ENCODE data around the gene AFF1. TPM values are rescaled to one million over a fixed set of nuclear protein-coding genes. Genes with fewer than 3 reads are reported as not detected.

Gene AFF1
- total RNA-seq, 2 donors from 2014 or later: 42.8 to 57.0 TPM

GRCh38 chr4:87055311-87055710 is 120.5 kb downstream of the AFF1 start:
- Histone ChIP-seq H3K27ac (peak overlapping the region in 3 of 4 donors; percentile 3 to 71 (median 55)), H3K4me1 (peaks cover 80% of the 10 kb centered on the region), H3K4me3 (no peak overlapping the region), H3K27me3 (no peaks in the 10 kb centered on the region), H3K36me3 (replicated peaks in 1 of 2; ENCODE audit: insufficient read depth in 1 of 2, low read depth in 2 of 2) (no peaks in the 10 kb centered on the region), H3K9me3 (no peaks in the 10 kb centered on the region)
- 35 to 41% methylated on average over 2 of the region's 2 CpGs for WGBS, 2 donors
- intact Hi-C loops (cut with DNase I): no loop called here
- TF ChIP-seq CTCF (IDR thresholded peaks at IDR 0.05): no peak
- no peak for DNase-seq
- ATAC-seq: no peak

- Histone ChIP-seq H3K27ac (peak overlapping the region in 2 of 4 donors; percentile 29 to 39), H3K9me3 (no peaks in the 10 kb centered on the region), H3K4me1 (peaks cover 76% of the 10 kb centered on the region), H3K36me3 (replicated peaks in 1 of 2; ENCODE audit: insufficient read depth in 1 of 2, low read depth in 2 of 2) (no peaks in the 10 kb centered on the region), H3K27me3 (no peaks in the 10 kb centered on the region), H3K4me3 (no peak overlapping the region)
- WGBS, 2 donors: 57 to 61% methylated on average over 2 of the region's 2 CpGs
- TF ChIP-seq POLR2A (IDR thresholded peaks at IDR 0.05) (no peak), CTCF (IDR thresholded peaks at IDR 0.05) (no peak)
- intact Hi-C loops (cut with DNase I): no loop called here
- no peak for DNase-seq
- no peak for ATAC-seq
Measured at GRCh38 chr4:87056881-87057280, 122.1 kb downstream of the AFF1 start.

- intact Hi-C loops (cut with DNase I): no loop called here
- peaks cover 69% of the 10 kb centered on the region for H3K4me1 ChIP-seq
- no peaks in the 10 kb centered on the region for H3K36me3 ChIP-seq (replicated peaks in 1 of 2; ENCODE audit: insufficient read depth in 1 of 2, low read depth in 2 of 2)
- WGBS, 2 donors: 48 to 51% methylated on average over 6 of the region's 6 CpGs
- no peak for TF ChIP-seq CTCF (IDR thresholded peaks at IDR 0.05)
- TF ChIP-seq POLR2A (IDR thresholded peaks at IDR 0.05): no peak
- H3K4me3 ChIP-seq: no peak overlapping the region
- H3K9me3 ChIP-seq: no peaks in the 10 kb centered on the region
- ATAC-seq (no peak), DNase-seq (no peak)
- H3K27ac ChIP-seq: peak overlapping the region in 2 of 4 donors; percentile 29 to 39
- H3K27me3 ChIP-seq: no peaks in the 10 kb centered on the region
Measured at GRCh38 chr4:87057835-87058355, 123.1 kb downstream of the AFF1 start.

- Histone ChIP-seq H3K4me1 (peaks cover 62% of the 10 kb centered on the region), H3K27me3 (no peaks in the 10 kb centered on the region), H3K9me3 (no peaks in the 10 kb centered on the region), H3K36me3 (replicated peaks in 1 of 2; ENCODE audit: insufficient read depth in 1 of 2, low read depth in 2 of 2) (no peaks in the 10 kb centered on the region), H3K27ac (peak overlapping the region in 2 of 4 donors; percentile 29 to 39), H3K4me3 (no peak overlapping the region)
- WGBS, 2 donors: 38 to 44% methylated on average over 7 of the region's 7 CpGs
- intact Hi-C loops (cut with DNase I): no loop called here
- peak in 1 of 4 donors; percentile 48 for DNase-seq
- TF ChIP-seq CTCF (IDR thresholded peaks at IDR 0.05) (peak in 4 of 7 experiments; percentile 12 to 44 (median 28)), POLR2A (IDR thresholded peaks at IDR 0.05) (no peak)
- no peak for ATAC-seq
Measured at GRCh38 chr4:87058356-87059073, 123.7 kb downstream of the AFF1 start.

- TF ChIP-seq POLR2A (IDR thresholded peaks at IDR 0.05) (no peak), CTCF (IDR thresholded peaks at IDR 0.05) (no peak)
- intact Hi-C loops (cut with DNase I): no loop called here
- no peaks in the 10 kb centered on the region for H3K9me3 ChIP-seq
- 61 to 62% methylated on average over 5 of the region's 5 CpGs for WGBS, 2 donors
- H3K4me1 ChIP-seq: peaks cover 38% of the 10 kb centered on the region
- ATAC-seq (peak; percentile 74), DNase-seq (no peak)
- H3K4me3 ChIP-seq: no peak overlapping the region
- H3K27me3 ChIP-seq: no peaks in the 10 kb centered on the region
- H3K36me3 ChIP-seq (replicated peaks in 1 of 2; ENCODE audit: insufficient read depth in 1 of 2, low read depth in 2 of 2): no peaks in the 10 kb centered on the region
- peak overlapping the region in 2 of 4 donors; percentile 48 to 53 for H3K27ac ChIP-seq
Measured at GRCh38 chr4:87060957-87061356, 126.1 kb downstream of the AFF1 start.
